Right atrium auricular region (tissue), 2 donors: ENCODE data around the gene KRTAP19-5. TPM values are rescaled to one million over a fixed set of nuclear protein-coding genes. Genes with fewer than 3 reads are reported as not detected.
A peak's percentile ranks its signal among the peaks of the same experiment; 100 is the strongest.

Experiments
- DNase-seq: peaks from one replicate; pipeline ENCODE4 v3.0.0-alpha.2; 2019; ENCODE audit warnings: low spot score
- H3K27ac ChIP-seq, 2 donors: fragments of 200-600 bp; sonication (generic); 1 replicate in 1 of 2; 2 replicates in 1 of 2; pipeline ENCODE4 v1.5.1; 2016 to 2019
- H3K27me3 ChIP-seq, 2 donors: fragments of 200-600 bp; sonication (generic); one replicate each; pipeline versions ENCODE4 v1.5.1 to v1.6.0; 2017 to 2019
- H3K36me3 ChIP-seq: fragments of 200-600 bp; sonication (generic); one replicate; pipeline ENCODE4 v1.5.1; 2016
- H3K4me1 ChIP-seq, 2 donors: fragments of 200-600 bp; sonication (generic); one replicate each; pipeline versions ENCODE4 v1.5.1 to v1.6.0; 2017 to 2019
- H3K4me3 ChIP-seq, 2 donors: fragments of 200-600 bp; sonication (generic); 1 replicate in 1 of 2; 2 replicates in 1 of 2; pipeline ENCODE4 v1.5.1; 2017 to 2019; ENCODE audit warnings: mild to moderate bottlenecking in 1 of 2, moderate library complexity in 1 of 2
- H3K9me3 ChIP-seq, 2 donors: fragments of 200-600 bp; sonication (generic); one replicate each; pipeline ENCODE4 v1.5.1; 2019
- total RNA-seq, 2 donors: library from RNA; depleted of rRNA; stranded (reverse); fragments of >200 nt; gene quantifications; one replicate each; pipeline ENCODE4 v1.1.0, GENCODE V29; 2016
- TF ChIP-seq, protein P1 (sequence below), 2 donors: fragments of 200-600 bp; sonication (generic); IDR thresholded peaks; one replicate each; pipeline ENCODE4 v1.5.1; 2019; ENCODE audit warnings: antibody characterized with exemption in 2 of 2

The KRTAP19-5 gene
- total RNA-seq, 2 donors from 2014 or later: not detected

DNA sequence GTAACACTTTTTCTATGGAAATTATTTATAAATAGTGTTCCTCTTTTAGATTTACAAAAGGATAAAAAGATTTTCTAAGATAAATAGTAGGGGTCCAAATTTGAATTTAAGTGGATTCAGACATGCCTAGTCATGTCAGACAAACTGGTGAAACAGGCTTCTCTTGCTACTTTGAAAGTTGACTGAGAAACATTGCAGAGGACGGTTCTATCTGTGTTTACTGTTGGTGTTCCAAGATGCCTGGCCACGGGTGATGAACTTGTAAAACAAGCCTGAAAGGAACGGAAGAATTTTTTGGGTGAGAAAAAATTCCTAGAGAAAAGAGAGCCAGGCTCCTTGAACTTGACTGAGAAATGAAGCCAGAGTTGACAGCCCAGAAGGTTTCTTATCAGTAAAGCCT is 23.9 kb downstream of the KRTAP19-5 start:
- TF ChIP-seq, protein P1, sequence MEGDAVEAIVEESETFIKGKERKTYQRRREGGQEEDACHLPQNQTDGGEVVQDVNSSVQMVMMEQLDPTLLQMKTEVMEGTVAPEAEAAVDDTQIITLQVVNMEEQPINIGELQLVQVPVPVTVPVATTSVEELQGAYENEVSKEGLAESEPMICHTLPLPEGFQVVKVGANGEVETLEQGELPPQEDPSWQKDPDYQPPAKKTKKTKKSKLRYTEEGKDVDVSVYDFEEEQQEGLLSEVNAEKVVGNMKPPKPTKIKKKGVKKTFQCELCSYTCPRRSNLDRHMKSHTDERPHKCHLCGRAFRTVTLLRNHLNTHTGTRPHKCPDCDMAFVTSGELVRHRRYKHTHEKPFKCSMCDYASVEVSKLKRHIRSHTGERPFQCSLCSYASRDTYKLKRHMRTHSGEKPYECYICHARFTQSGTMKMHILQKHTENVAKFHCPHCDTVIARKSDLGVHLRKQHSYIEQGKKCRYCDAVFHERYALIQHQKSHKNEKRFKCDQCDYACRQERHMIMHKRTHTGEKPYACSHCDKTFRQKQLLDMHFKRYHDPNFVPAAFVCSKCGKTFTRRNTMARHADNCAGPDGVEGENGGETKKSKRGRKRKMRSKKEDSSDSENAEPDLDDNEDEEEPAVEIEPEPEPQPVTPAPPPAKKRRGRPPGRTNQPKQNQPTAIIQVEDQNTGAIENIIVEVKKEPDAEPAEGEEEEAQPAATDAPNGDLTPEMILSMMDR (IDR thresholded peaks at IDR 0.05): no peak
- H3K27me3 ChIP-seq: no peaks in the 10 kb centered on the region
- no peaks in the 10 kb centered on the region for H3K36me3 ChIP-seq
- no peaks in the 10 kb centered on the region for H3K9me3 ChIP-seq
- H3K27ac ChIP-seq: no peak overlapping the region
- no peak for DNase-seq
- H3K4me1 ChIP-seq: peaks cover 0 to 3% of the 10 kb centered on the region in 2 donors
- H3K4me3 ChIP-seq: no peak overlapping the region

DNA sequence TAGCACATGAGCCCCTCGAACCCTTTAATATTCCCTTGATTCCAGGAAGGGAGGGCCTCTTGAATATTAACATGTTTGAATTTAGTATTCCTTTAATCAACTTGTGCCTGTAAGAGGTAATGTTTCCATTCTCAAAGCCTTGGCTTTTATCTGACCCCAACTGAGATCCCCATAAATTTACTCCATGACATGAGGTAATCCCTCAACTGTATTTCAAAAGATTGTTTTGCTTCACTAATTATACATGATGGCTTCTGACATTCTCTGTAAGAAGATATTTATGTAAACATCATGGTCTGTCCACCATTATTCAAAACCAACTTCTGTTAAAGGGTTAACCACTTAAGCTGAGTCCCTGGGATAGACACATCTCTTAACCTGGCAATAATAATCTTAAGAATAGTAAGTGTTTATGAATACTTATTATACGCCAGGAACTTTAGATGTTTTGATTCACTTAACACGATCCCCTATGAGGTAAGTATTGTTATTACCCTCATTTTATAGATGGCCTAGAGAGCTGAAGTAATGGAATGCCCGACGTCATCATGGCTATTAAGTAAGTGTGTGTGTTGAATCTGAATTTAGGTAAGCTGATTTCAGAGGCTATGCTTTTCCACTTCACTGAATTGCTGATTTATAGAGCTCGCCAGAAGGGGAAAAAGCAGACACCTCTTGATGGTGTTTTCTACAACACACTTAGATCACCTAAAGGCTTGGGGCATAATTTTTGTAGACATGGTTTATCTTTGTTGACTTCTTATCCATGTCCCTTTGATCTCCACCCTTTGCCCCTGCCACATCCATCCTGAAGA is 32.8 kb downstream of the KRTAP19-5 start:
- Histone ChIP-seq H3K36me3 (no peaks in the 10 kb centered on the region), H3K27ac (no peak overlapping the region), H3K9me3 (no peaks in the 10 kb centered on the region), H3K4me1 (no peaks in the 10 kb centered on the region), H3K27me3 (no peaks in the 10 kb centered on the region), H3K4me3 (no peak overlapping the region)
- DNase-seq: no peak
- TF ChIP-seq, protein P1 (IDR thresholded peaks at IDR 0.05): no peak

DNA sequence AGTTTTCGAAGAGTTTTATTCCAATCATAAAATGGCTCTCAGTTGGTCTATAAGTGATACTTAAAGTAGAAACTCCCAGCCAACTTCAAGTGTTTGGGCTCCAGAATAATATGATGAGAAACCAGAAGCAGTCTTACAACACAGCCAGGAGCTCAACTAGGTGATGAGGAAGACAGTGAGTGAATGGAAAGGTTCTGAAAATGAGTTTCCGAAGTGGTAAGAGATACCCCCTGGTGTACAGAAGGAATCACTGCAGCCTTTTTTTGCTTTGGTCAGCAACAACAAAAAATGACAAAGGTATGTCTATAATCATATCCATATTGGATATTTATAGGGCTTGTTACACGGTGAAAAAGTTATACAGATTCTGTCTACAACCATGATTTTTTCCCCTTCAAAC is 38.2 kb downstream of the KRTAP19-5 start:
- H3K9me3 ChIP-seq: no peaks in the 10 kb centered on the region
- TF ChIP-seq, protein P1 (IDR thresholded peaks at IDR 0.05): peak in 1 of 2 donors; percentile 17
- no peak for DNase-seq
- no peak overlapping the region for H3K4me3 ChIP-seq
- H3K27me3 ChIP-seq: no peaks in the 10 kb centered on the region
- H3K36me3 ChIP-seq: no peaks in the 10 kb centered on the region
- no peaks in the 10 kb centered on the region for H3K4me1 ChIP-seq
- H3K27ac ChIP-seq: no peak overlapping the region

Other genes with a start within 250 kb of the KRTAP19-5 start
- not detected for gene KRTAP24-1, start 219.2 kb downstream of the KRTAP19-5 start, total RNA-seq
- gene KRTAP25-1, start 212.6 kb downstream of the KRTAP19-5 start, total RNA-seq: not detected
- gene KRTAP26-1, start 181.8 kb downstream of the KRTAP19-5 start, total RNA-seq: not detected
- not detected for gene KRTAP27-1, start 164.4 kb downstream of the KRTAP19-5 start, total RNA-seq
- not detected for gene KRTAP23-1, start 153.5 kb downstream of the KRTAP19-5 start, total RNA-seq
- not detected for gene KRTAP13-2, start 129.9 kb downstream of the KRTAP19-5 start, total RNA-seq
- not detected for gene KRTAP13-1, start 106.1 kb downstream of the KRTAP19-5 start, total RNA-seq
- not detected for gene KRTAP13-3, start 76.2 kb downstream of the KRTAP19-5 start, total RNA-seq
- gene KRTAP13-4, start 71.9 kb downstream of the KRTAP19-5 start, total RNA-seq: not detected
- not detected for gene KRTAP15-1, start 61.9 kb downstream of the KRTAP19-5 start, total RNA-seq
- not detected for gene KRTAP19-1, start 21.8 kb downstream of the KRTAP19-5 start, total RNA-seq
- gene KRTAP19-2, start 14.7 kb downstream of the KRTAP19-5 start, total RNA-seq: not detected
- not detected for gene KRTAP19-3, start 10.1 kb downstream of the KRTAP19-5 start, total RNA-seq
- gene KRTAP19-4, start 5.0 kb downstream of the KRTAP19-5 start, total RNA-seq: not detected
- not detected for gene KRTAP19-6, start 39.7 kb upstream of the KRTAP19-5 start, total RNA-seq
- not detected for gene KRTAP19-7, start 59.2 kb upstream of the KRTAP19-5 start, total RNA-seq
- not detected for gene KRTAP22-2, start 88.3 kb upstream of the KRTAP19-5 start, total RNA-seq
- not detected for gene KRTAP6-3, start 90.3 kb upstream of the KRTAP19-5 start, total RNA-seq
- not detected for gene KRTAP6-2, start 96.8 kb upstream of the KRTAP19-5 start, total RNA-seq
- gene KRTAP22-1, start 98.9 kb upstream of the KRTAP19-5 start, total RNA-seq: not detected
- not detected for gene KRTAP6-1, start 111.8 kb upstream of the KRTAP19-5 start, total RNA-seq
- gene KRTAP20-1, start 114.3 kb upstream of the KRTAP19-5 start, total RNA-seq: not detected
- gene KRTAP20-4, start 118.5 kb upstream of the KRTAP19-5 start, total RNA-seq: not detected
- gene KRTAP20-2, start 133.1 kb upstream of the KRTAP19-5 start, total RNA-seq: not detected
- gene KRTAP20-3, start 140.7 kb upstream of the KRTAP19-5 start, total RNA-seq: not detected
- gene KRTAP21-3, start 216.6 kb upstream of the KRTAP19-5 start, total RNA-seq: not detected
- not detected for gene KRTAP21-2, start 245.1 kb upstream of the KRTAP19-5 start, total RNA-seq